ENCODE results near the gene NLRP6.
"Not testable (repeated sequence)": the region's sequence is repeated elsewhere in the genome, so short reads cannot be mapped to it uniquely, and the experiment has no call there.

Gene NLRP6

DNA sequence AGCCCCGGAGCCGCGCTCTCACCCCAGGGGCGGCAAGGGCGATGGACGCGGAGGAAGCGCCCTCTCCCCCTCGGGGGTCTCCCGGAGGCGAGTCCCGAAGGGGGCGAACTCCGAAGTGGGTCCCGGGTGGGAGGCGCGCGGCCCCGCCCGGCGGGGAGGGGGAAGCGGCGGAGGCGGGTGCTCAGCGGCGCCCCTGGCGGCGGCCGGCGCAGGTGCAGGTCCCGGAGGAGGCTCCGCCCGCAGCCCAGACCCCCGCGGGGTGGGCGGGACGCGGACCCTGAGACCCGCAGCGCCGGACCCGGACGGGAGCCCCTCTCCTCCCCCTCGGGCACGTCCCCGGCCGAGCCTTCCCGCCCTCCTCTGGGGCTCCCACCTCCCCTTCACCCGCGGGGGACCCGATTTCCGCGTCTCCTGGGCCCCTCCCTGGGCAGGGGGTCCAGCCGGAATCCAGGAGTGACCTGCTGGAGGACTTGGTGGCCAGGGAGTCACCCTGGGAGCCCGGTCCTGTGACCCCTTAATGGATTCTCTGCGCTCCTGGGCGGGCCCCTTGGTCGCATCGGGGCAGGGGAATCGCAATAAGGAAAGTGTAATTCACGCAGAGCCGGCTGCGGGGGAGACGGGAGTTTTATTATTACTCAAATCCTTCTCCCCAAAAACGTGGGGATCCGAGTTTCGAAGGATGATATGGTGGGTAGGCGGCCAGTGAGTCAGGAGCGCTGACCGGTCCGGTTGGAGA, 33.0 kb downstream of the NLRP6 start:
- not testable (repeated sequence) for DNase-seq

DNA sequence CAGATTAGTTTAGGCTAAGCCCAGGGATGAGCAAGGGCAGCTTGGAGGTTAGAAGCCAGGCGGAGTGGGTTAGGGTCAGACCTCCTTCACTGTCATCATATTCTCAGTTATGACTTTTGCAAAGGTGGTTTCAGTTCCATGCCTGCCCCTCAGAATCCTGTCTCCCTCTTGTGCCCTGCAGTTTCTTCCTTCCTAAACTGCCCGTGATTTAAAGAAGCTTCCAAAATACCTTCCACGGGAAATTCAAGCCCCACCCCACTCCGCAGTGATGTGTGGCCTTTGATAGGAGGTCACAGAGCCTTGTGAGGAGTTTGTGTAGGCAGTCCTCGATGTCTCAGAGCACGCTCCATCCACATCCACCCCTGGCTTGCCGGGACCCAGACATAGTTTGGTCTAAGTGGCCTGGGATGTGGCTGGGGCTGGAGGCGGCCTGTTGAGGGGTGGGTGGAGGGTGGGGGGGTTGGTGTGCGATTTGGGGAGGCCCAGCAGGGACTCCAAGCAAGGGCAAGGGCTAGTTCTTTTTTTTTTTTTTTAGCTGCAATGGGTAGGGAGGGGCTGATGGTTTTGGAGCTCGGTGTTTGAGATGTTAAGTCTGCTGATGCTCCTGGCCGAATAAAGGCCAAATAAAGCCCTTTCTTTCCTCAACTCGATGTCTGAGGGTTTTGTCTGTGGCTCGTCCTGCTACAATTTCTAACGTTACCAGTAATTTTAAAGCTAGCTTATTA, 34.0 kb downstream of the NLRP6 start:
- no peak for DNase-seq

DNA sequence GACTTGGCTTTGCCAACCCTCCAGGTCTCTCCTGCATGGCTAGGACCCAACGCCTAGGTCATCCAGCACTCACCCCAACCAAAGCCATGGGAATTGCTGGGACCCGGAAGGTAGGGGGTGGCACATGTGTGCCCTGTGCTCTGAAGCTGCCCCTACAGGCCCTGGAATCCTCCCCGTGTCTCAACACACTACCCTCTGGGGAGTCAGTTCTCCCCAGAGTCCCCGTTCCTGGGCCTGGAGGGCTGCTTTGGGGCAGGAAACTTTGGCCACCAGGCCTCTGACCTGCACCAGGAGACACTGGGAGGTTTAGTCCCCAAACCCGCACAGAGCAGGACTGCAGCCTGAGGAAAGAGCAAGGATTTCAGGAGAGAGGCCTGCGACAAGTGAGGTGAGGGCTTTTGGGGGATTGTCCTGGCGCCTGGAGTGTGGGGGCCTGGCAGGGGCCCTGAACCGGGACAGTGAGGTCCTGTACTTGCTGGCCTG, 35.1 kb downstream of the NLRP6 start:
- no peak for DNase-seq

DNA sequence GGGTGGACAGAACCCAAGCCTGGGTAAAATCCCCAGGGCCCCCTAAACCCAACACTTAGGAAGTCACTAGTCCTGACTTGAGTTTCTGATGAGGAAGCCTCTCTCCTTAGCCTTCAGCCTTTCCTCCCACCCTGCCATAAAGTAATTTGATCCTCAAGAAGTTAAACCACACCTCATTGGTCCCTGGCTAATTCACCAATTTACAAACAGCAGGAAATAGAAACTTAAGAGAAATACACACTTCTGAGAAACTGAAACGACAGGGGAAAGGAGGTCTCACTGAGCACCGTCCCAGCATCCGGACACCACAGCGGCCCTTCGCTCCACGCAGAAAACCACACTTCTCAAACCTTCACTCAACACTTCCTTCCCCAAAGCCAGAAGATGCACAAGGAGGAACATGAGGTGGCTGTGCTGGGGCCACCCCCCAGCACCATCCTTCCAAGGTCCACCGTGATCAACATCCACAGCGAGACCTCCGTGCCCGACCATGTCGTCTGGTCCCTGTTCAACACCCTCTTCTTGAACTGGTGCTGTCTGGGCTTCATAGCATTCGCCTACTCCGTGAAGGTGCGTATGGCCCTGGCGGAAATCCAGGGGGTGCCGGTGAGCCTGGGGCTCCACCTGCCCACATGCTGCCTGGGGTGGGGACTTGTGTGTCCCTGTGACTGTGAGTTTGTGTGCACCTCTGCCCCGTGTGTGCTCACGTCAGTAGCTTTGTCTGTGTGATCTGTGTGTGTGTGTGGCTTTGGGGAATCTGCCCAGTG, 35.8 kb downstream of the NLRP6 start, which contains the start of gene IFITM1:
Gene IFITM1, plus strand, starts transcription at position 254 of the 767 bp plus-strand sequence. Its CDS starts 131 bp downstream, at position 385.
- DNase-seq = no peak

- DNase-seq = not testable (repeated sequence)
These were observed 36.3 kb downstream of the NLRP6 start for GRCh38 chr11:314554-314875.

GRCh38 chr11:315051-315481, 36.9 kb downstream of the NLRP6 start:
- no peak for DNase-seq

DNA sequence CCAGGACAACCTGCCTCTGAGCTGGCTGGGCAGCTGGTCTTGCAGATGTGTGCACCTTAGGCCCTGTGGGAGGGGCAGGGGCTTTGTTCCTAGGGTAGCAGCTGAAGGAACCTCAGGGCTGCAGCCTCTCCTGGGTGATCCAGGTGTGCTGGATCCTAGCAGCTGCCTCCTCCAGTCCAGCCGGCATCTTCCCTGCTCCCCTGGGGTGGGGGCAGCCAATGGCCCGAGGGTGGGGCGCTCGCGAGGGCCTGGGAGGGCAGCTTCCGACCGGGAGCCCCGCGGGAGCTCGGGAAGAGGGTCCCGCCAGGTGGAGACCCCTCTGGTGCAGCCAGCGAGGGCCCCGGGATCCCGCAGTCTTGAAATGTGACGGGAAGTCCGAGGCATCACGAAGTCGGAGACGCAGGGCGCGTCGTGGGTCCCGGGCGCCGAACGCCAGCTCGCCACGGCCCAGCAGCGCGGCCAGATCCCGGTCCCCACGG, 37.3 kb downstream of the NLRP6 start:
- no peak for DNase-seq

GRCh38 chr11:316031-316701, 38.0 kb downstream of the NLRP6 start:
- no peak for DNase-seq

- no peak for DNase-seq
These were observed 38.7 kb downstream of the NLRP6 start for GRCh38 chr11:316891-317301.

DNA sequence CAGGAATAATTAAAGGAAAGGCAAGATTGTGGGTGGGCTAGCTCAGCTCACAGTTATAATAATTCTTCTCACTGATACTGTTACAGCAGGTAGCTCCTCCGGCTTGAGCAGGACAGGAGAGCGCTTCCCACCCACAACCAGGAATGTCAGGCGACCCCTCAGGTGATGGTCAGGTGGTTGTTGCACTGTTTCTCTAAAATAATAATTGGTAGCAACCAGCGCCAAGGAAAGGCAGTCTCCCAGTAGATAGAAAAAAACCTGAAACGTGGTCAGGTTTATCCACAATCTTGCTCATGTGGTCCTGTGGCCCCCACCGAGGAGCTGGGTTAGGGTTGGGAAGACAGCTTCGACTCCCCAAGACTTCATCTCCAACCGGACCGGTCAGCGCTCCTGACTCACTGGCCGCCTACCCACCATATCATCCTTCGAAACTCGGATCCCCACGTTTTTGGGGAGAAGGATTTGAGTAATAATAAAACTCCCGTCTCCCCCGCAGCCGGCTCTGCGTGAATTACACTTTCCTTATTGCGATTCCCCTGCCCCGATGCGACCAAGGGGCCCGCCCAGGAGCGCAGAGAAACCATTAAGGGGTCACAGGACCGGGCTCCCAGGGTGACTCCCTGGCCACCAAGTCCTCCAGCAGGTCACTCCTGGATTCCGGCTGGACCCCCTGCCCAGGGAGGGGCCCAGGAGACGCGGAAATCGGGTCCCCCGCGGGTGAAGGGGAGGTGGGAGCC, 39.6 kb downstream of the NLRP6 start:
- DNase-seq = not testable (repeated sequence)

GRCh38 chr11:318405-319120, 40.4 kb downstream of the NLRP6 start:
- not testable (repeated sequence) for DNase-seq

DNA sequence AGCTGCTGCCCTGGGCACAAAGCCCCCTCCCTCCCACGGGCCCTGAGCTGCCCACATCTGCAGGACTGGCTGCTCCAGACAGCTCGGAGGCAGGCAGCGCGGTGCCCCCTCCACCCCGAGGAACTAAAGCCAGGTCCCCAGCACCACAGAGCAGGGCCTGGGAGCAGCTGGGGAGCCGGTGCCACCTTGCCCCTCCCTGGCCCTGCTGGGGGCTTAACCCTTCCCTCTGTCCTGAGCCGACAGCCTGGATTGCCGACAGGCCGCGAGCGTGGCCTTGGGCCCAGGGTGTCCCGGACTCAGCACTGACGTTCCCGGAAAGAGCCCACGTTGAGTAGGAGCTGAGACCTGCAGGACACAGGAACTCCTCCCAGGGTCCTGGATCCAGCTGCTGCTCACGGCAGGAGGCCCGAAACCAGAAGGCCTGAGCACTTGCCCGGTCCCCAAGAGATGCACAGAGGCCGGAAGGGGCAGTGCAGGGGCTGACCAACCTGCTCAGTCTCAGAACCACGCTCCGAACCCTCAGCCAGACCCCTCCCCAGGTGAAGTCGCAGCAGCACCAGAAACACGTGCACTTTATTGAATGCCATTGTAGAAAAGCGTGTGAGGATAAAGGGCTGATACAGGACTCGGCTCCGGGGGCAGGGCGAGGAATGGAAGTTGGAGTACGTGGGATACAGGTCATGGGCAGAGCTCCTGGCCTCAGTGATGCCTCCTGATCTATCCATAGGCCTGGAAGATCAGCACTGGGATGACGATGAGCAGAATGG, 41.1 kb downstream of the NLRP6 start:
- peak in 1 of 2 experiments; percentile 7 for DNase-seq

DNA sequence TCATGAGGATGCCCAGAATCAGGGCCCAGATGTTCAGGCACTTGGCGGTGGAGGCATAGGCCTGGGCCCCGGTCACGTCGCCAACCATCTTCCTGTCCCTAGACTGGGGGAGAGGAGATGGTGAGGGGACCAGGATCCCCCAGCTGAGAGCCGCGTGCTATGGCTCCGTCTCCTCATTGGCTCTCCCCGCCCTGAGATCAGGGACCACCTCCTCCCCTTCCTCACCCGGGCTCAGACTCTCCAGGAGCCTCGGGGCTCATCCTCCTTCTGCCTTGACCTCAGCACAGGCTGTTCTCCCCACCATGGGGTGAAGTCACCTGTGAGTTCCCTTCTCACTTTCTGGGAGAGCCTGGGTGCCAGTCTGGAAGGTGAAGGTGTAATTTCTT, 41.7 kb downstream of the NLRP6 start:
- DNase-seq = not testable (repeated sequence)

GRCh38 chr11:324156-324555, 45.9 kb downstream of the NLRP6 start:
- no peak for DNase-seq

DNA sequence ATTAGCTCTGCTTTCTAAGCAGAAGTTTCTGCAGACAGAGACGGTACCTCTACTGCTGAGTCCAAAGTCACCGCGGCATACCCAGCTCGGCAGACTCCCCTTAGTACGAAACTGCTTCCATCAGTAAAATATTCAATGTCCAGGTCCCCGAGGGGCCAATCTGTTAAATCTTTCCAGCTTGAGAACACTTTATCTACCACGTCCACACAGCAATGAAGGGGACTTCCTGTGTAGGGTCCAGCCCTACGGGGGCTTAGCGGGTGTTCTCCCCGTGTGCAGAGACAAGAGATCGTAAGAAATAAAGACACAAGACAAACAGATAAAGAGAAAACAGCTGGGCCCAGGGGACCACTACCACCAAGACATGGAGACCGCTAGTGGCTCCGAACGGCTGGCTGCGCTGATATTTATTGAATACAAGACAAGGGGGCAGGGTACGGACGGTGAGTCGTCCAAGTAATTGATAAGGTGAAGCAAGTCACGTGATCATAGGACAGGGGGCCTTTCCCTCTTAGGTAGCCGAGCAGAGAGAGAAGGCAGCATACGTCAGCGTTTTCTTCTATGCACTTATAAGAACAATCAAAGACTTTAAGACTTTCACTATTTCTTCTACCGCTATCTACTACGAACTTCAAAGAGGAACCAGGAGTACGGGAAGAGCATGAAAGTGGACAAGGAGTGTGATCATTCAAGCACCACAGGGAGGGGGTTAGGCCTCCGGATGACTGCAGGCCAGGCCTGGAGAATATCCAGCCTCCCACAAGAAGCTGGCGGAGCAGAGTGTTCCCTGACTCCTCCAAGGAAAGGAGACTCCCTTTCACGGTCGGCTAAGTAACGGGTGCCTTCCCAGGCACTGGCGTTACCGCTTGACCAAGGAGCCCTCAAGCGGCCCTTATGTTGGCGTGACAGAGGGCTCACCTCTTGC, 46.6 kb downstream of the NLRP6 start:
- not testable (repeated sequence) for DNase-seq

DNA sequence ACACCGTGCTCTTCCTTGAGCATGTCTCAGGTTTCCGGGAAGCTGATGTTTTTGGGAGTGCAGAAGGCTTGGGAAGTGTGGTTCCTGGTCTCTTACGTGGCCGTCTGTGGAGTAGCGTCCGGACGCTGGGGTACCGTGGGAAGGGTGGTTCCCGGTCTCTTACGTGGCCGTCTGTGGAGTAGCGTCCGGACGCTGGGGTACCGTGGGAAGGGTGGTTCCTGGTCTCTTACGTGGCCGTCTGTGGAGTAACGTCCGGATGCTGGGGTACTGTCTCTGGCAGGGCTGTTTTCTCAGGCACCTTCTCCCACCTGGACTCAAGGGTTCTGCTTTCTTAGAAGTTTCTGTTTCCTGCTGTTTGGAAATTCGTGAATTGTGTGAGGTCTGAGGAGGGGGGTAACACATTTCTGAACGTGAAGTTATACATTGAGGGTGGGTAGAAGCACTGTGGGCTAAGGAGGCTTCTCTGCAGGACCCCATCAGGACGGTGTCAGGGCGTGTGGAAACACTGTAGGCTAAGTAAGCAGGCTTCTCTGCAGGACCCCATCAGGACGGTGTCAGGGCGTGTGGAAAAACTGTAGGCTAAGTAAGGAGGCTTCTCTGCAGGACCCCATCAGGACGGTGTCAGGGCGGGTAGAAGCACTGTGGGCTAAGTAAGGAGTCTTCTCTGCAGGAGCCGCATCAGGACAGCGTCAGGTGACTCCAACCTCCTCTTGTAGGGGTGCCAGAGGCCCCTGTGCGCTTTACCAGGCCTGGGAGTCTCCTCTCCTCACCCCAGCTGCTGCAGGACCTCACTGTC, 47.8 kb downstream of the NLRP6 start:
- no peak for DNase-seq

- no peak for DNase-seq
These were observed 48.3 kb downstream of the NLRP6 start for GRCh38 chr11:326592-326841.

DNA sequence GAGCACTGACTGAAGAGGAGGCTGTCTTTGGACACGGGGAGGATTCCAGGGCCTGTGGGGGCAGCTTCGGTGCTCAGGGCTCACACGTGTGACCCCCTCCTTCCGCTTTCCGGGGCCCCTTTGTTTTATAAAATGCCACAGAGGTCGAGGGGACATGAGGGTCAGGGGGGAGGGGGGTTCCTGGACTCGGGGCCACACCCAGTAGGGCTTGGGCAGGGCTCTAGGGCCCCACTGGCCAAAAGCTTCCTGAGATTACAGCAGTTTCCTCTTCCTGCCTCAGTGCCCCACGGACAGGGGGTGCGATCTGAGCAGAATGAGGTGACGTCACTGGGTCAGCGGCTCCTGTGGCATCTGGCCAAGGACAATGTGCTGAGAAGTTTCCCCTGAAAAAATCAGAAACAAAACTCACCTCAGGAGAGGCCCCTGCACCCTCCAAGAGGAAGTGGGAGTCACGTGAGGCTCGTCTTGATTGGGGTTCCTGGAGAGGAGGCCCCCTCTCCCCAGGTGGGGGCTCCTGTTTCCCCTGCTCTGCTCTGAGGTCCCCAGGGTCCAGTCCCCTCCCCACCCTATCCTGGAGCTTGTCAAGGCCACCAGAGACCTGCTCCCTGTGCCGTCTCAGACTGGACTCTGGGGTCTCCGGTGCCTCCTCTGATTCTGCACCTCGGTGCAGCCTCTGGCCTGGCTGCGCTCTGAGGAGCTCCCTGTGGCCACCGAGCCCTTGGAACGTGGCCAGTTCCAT, 48.8 kb downstream of the NLRP6 start:
- no peak for DNase-seq
